K562 (cell line): Measurements from ENCODE around the gene SIGLEC5. TPM values are rescaled to one million over a fixed set of nuclear protein-coding genes. Genes with fewer than 3 reads are reported as not detected.

Experiments
- CBFA2T3 ChIP-seq: fragments of 450-650 bp; IDR thresholded peaks from 2 replicates; pipeline ENCODE4 v1.6.1; 2017
- E2F4 ChIP-seq: sonication (generic); formaldehyde crosslinking; IDR thresholded peaks from 2 replicates; pipeline ENCODE4 v1.8.0; 2022; ENCODE audit warnings: mild to moderate bottlenecking, low read depth, missing genetic modification reagents
- ELF4 ChIP-seq: fragments of 450-650 bp; formaldehyde crosslinking; IDR thresholded peaks from 2 replicates; pipeline ENCODE4 v1.4.0; 2022; ENCODE audit warnings: missing genetic modification characterization
- GATAD2A ChIP-seq: fragments of 450-650 bp; IDR thresholded peaks from 2 replicates; pipeline ENCODE4 v1.6.1; 2017
- IRF9 ChIP-seq: fragments of 450-650 bp; IDR thresholded peaks from 2 replicates; pipeline ENCODE4 v1.6.1; 2016; ENCODE audit warnings: missing biosample characterization, missing genetic modification characterization
- MYNN ChIP-seq, 2 experiments: sonication (generic); formaldehyde crosslinking in 1 of 2; IDR thresholded peaks; 2 replicates each; pipeline versions ENCODE4 v1.5.0 to v1.6.1; 2016 to 2020; ENCODE audit warnings: antibody characterized with exemption in 1 of 2, missing genetic modification reagents in 1 of 2
- NR4A1 ChIP-seq, 2 experiments: fragments of 250-450 bp in 1 of 2; fragments of 450-650 bp in 1 of 2; sonication (Bioruptor Pico) in 1 of 2; IDR thresholded peaks; 2 replicates each; pipeline versions ENCODE4 v1.4.0 to v1.6.1; 2016 to 2020; ENCODE audit warnings: mild to moderate bottlenecking in 2 of 2, missing compliant biosample characterization in 1 of 2, missing genetic modification characterization in 1 of 2, moderate library complexity in 1 of 2
- PYGO2 ChIP-seq: fragments of 450-650 bp; IDR thresholded peaks from 2 replicates; pipeline ENCODE4 v1.6.1; 2016; ENCODE audit warnings: mild to moderate bottlenecking, missing genetic modification characterization, moderate library complexity, missing compliant biosample characterization
- RBM39 ChIP-seq: fragments of 200-400 bp; formaldehyde crosslinking; optimal IDR thresholded peaks from 2 replicates; pipeline ENCODE3; 2018; ENCODE audit warnings: low read depth, low read length
- TFAM ChIP-seq: fragments of 250-450 bp; sonication (Bioruptor Pico); conservative IDR thresholded peaks from 2 replicates; pipeline ENCODE4 v1.5.0; 2021; ENCODE audit warnings: mild to moderate bottlenecking, moderate library complexity
- TGIF2 ChIP-seq: sonication (generic); formaldehyde crosslinking; IDR thresholded peaks from 2 replicates; pipeline ENCODE4 v1.8.1; 2022; ENCODE audit warnings: mild to moderate bottlenecking, missing genetic modification reagents, moderate library complexity
- ZBTB43 ChIP-seq: sonication (generic); formaldehyde crosslinking; IDR thresholded peaks from 2 replicates; pipeline ENCODE4 v1.8.0; 2023; ENCODE audit warnings: mild to moderate bottlenecking, missing genetic modification reagents
- ZMIZ1 ChIP-seq, 2 experiments: fragments of 150-350 bp in 1 of 2; IDR thresholded peaks; 2 replicates each; pipeline ENCODE4 v1.6.1; 2012 to 2016; ENCODE audit warnings: low read depth in 2 of 2, low read length in 2 of 2, mild to moderate bottlenecking in 1 of 2, moderate library complexity in 1 of 2
- ZNF609 ChIP-seq: sonication (generic); formaldehyde crosslinking; IDR thresholded peaks from 2 replicates; pipeline ENCODE4 v1.8.1; 2023; ENCODE audit warnings: missing genetic modification reagents, mild to moderate bottlenecking, borderline replicate concordance
- ZNF79 ChIP-seq: fragments of 250-450 bp; sonication (Bioruptor Pico); IDR thresholded peaks from 2 replicates; pipeline ENCODE4 v1.4.0; 2020; ENCODE audit warnings: low read depth, mild to moderate bottlenecking, moderate library complexity
- polyA plus RNA-seq, 8 experiments: library from polyadenylated mRNA; depleted of rRNA in 4 of 8; stranded (reverse) in 5 of 8; unstranded in 3 of 8; fragments of >200 nt; fragmentation: Nextera tagmentation in 2 of 8; fragmentation: Illumina TruSeq in 1 of 8; extraction: Ambion mirVana in 2 of 8; extraction: Trizol in 1 of 8; gene quantifications; 2 replicates each; pipeline versions ENCODE4 v1.2.1 to v1.2.3, GENCODE V29; 2011 to 2014; ENCODE audit warnings: inconsistent platforms in 1 of 8, missing spikeins in 1 of 8
- total RNA-seq, 7 experiments: library from RNA; depleted of rRNA in 6 of 7; stranded (reverse); fragments of >200 nt in 6 of 7; fragmentation: Illumina TruSeq in 2 of 7; extraction: Trizol in 2 of 7; gene quantifications; 2 replicates each; pipeline versions ENCODE4 v1.2.1 to v1.2.3, GENCODE V29; 2011 to 2021; ENCODE audit warnings: low replicate concordance in 1 of 7

The SIGLEC5 gene
- total and polyA plus RNA-seq, 9 of the 15 experiments (the other 6 are each of a cell fraction or from before 2014, with no cell fraction given), result 0.14 TPM; not detected in 8

GRCh38 chr19:51566489-51567100 is 63.6 kb downstream of the SIGLEC5 start (continued):
- TF ChIP-seq ZNF609 (CRISPR knock-in tag), result no peak
- no peak for TF ChIP-seq ZBTB43 (CRISPR knock-in tag)
- peak; percentile 63; the same call in 1 of the 2 replicates for TF ChIP-seq MYNN (IDR thresholded peaks at IDR 0.05)
- no peak for TF ChIP-seq MYNN (CRISPR knock-in tag; IDR thresholded peaks at IDR 0.05)
- 0 out of 2 replicates have a peak, but pooled peaks have one; percentile 57 for TF ChIP-seq GATAD2A
- TF ChIP-seq NR4A1 (CRISPR knock-in tag; IDR thresholded peaks at IDR 0.05), result no peak
- TF ChIP-seq NR4A1 (tag; IDR thresholded peaks at IDR 0.05), result peak; percentile 52; the same call in 1 of the 2 replicates
- TF ChIP-seq ZNF79 (CRISPR knock-in tag), result 0 out of 2 replicates have a peak, but pooled peaks have one; percentile 12
- peak; percentile 63 for TF ChIP-seq CBFA2T3
- no peak for TF ChIP-seq TFAM
- TF ChIP-seq RBM39, result no peak
- no peak for TF ChIP-seq IRF9 (tag)
- no peak for TF ChIP-seq ZMIZ1 (IDR thresholded peaks at IDR 0.05; ENCODE audit: low read depth in 2 of 2, low read length in 2 of 2)
- no peak for TF ChIP-seq E2F4 (CRISPR knock-in tag)
- 0 out of 2 replicates have a peak, but pooled peaks have one; percentile 57 for TF ChIP-seq PYGO2 (tag)
- TF ChIP-seq TGIF2, result no peak
- TF ChIP-seq ELF4 (CRISPR knock-in tag), result no peak
